Activated T-cell treated with anti-CD3 and anti-CD28 coated beads, Interleukin-2, amount 50 U/mL, for 1 hour (primary cell): ENCODE measurements around the gene SDK1.

Source experiments
- DNase-seq: peaks from one replicate; pipeline ENCODE4 v3.0.0-alpha.2; 2020

The SDK1 gene

DNA sequence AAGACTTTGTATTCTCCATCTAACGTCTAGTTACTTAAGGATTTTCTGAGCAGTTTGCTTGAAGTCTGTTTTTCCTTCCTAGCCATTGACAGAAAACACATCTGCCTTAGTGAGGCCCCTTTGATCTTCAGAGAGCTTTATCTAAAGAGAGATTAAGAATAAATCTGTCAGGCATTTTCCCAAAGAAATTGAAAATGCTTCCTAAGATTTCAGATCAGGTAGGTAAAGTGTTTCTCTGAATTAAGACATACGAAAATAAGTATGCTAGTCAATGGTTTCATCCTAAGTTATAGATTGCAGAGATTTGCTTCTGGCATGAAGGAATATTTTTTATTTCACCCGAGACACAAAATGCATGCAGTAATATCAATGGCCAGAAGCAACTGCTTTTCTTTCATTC is 168.6 kb downstream of the SDK1 start:
- DNase-seq, result no peak

DNA sequence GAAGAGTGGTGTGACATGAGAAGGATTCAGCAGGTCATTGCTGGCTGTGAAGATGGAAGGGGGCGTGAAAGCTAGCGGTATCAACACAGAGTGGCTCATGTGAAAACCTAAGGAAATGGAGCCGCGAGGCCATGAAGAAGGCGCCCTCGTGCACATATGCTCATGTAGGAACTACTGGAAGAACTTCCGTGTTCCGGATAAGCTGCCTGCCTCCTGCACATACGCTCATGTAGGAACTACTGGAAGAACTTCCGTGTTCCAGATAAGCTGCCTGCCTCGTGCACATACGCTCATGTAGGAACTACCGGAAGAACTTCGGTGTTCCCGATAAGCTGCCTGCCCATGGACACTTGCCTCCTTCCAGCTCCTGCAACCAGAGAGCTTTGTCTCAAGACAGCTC is 179.1 kb downstream of the SDK1 start:
- DNase-seq, result no peak

DNA sequence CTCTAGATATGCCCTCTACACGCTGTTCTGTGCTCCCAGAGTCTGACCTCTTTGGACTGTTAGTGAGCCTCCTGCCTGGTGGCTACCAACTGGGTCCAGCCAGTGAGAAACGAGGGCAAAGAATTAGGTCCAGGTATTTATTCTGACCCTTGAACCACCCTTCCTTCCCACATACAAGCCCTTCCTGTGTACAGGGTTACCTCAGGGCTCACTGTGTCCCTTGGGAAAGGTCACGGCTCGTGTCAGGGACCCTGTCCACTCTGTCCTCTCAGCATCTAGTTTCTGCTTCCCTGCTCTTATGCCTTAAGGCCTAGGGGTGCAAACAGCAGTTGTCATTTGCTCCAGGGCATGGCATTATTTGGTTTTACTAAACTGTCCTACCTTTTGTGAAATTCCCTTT is 180.4 kb downstream of the SDK1 start:
- DNase-seq, result no peak

DNA sequence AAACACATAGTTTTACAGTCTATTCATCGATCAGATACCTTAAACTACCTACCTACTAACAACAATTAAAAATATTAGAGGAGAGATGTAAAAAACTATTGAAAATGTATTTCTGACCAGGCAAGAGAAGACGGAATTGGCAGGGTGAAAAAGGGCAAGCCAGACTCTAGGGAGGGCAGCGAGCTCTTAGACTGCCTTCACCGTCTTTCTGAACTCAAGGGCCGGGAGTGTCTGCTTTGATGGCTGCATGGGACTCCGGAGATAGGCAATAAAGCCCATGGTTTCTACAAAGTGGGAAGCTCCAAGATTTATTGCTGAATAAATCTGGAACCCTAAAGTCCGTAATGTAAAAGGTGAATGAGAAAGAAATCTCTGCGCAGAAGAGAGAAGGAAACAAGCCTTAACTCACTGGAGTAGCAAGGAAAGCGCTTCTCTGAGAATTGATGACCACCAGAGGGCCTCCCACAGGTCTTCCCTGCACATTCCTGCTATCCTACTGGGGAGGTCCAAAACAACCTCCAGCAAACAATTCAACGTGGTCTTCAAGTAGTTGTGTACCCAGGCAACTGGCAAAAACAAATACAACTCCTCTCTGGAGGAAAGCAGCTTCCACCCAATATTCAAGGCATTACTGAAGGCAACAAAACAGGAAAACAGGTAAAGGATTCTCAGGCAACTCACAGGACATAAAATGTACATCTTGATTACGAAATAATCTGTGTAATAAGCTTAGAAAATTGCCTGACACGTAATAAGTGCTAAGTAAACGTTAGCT is 181.3 kb downstream of the SDK1 start:
- no peak for DNase-seq

DNA sequence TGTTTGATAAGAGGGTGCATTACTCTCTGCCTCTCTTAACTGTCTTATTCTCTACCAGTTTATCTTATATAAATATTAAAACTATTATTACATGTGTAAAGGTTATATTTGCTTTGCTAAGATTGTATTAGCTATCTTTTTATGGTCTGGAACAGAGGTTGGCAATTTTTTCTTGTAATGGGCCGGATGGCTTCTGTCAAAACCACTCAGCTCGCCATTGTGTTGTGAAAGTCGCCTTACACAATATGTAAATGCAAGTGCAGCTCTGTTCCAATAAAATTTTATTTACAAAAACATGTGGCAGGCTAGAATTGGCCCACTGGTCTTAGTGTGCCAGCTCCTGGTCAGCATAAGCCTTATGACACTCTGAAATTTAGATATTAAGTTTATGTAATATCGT is 185.8 kb downstream of the SDK1 start:
- no peak for DNase-seq

DNA sequence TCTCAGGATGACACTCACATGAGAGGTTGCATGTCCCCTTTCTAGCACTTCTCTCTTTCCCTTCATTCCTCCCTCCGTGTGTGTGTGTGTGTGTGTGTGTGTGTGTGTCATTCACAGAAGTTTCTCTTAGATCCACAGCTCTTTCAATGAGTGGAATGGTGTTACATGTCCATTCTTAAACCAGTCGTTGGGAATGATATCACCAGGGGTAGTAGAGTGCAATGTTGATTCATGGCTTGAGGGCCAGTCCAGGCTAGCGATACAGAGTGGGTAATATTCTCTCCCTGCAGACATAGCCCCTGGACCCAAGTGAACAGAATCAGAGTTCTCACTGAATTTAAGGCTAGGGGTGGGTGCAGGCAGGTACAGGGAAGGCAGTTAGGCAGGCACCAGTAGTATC is 187.8 kb downstream of the SDK1 start:
- DNase-seq, result no peak

DNA sequence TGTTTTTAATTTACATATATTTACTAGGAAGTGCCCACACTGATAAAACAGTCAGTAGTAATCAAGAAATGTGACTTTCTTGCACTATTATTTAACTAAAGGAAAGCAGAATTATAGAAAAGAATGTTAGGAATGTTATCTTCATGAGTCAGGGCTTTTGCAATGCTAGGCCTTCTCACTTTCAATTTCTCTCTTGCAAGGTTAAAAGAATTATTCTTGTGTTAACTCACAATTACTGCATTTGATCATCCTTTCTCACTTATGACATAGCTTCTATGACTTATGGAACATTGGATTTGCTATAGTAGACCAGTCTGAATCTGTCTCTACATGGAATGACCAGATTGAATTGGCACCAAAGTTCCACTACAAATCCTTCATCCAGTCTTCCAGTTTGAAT is 192.4 kb downstream of the SDK1 start:
- DNase-seq, result no peak

DNA sequence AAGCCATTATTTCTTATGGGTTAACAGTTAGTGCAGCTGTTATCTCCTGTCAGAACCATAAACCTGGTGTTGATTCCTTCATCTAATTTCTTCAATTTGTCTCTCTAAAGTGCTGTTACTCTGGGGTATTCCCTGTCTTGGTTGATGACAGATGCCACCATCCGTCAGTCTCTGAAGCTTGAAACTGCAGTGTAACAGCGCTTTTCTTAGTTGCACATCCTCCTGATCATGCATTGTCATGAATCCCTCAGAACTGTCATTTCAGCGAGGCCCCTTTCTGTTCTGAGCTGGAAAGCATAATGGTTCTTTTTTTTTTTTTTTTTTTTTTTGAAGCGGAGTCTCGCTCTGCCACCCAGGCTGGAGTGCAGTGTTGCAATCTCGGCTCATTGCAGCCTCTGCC is 193.9 kb downstream of the SDK1 start:
- no peak for DNase-seq

DNA sequence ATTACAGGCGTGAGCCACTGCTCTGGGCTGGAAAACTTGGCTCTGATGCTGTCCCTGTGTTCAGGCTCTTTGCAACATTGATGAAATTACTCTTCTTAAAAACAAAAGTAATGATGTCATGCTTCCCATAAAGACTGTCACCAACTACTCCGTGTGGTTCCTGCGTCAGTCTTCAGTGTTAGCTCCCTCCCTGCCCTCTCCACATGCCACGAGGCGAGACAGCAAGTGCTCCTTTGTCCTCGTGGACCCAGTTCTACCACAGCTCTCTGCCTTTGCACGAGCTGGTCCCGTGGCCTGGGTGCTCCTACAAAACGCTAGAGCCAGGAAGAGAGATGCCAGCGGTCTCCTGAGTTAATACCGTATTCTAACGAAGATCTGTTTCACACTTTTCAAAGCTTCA is 194.5 kb downstream of the SDK1 start:
- no peak for DNase-seq

DNA sequence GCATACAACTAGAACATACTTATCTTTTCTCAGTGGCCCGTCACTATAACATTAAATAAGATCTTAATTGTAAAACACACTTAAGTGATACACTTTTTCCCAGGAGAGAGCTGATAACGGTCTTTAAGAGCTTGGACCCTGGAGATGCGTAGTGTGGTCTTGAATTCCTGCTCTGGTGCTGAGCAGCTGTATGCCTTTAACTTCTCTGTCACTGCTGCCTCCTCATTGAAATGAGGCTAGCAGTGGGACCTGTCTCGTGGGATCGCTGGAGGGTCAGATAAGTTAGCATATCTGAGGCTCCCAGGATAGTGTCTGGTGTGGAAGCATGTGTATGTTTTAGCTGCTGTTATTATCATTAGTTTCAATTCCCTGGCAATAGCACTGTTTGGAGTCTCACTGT is 194.9 kb downstream of the SDK1 start:
- no peak for DNase-seq

DNA sequence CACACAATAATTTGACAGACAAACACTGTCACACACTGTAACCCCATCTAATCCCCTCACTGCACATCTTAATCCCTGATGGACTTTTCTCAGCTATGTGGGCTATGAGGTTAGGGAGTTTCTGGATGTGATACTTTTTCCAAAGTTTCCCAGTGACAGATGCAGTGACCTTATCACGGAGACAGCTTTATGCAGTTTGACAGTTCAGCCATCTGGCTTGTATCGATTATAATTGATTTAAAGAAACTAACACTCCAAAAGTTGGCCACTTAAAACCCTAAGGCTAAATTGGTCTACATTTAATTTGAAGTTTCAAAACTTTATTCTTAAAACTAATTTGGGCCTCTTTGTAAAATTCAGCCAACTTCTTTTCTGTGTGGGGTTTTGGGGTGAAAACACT is 196.7 kb downstream of the SDK1 start:
- DNase-seq, result no peak

DNA sequence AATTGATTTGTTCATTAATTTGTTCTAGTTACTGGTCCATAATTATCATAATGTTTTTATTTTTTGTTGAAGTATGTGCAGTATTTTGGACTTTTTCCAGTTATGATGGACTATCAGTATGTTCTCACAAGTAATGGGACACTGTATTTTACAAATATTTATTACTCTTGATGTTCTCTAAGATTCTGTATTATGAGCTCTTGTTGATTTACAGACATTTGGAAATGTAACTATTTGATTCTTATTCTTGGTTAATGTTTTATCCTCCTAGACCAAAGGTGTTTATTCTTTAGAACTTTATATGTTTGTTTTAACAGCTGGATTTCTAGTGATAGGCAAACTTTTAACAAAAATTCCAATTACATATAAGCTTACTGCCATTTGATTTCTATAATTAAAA is 200.6 kb downstream of the SDK1 start:
- no peak for DNase-seq

DNA sequence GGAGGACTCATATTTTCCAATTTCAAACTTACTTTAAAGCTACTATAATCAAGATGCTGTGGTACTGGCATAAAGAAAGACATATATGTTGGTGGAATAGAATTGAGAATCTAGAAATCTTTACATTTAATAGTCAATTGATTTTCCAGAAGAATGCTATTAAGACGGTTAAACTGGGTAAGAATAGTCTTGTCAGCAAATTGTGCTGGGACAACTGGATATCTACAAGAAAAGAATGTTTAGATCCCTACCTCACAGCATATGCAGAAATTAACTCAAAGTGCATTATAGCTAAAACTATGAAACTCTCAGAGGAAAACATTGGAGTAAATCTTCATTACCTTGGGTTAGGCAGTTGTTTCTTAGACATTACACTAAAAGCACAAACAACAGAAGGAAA is 203.3 kb downstream of the SDK1 start:
- no peak for DNase-seq

DNA sequence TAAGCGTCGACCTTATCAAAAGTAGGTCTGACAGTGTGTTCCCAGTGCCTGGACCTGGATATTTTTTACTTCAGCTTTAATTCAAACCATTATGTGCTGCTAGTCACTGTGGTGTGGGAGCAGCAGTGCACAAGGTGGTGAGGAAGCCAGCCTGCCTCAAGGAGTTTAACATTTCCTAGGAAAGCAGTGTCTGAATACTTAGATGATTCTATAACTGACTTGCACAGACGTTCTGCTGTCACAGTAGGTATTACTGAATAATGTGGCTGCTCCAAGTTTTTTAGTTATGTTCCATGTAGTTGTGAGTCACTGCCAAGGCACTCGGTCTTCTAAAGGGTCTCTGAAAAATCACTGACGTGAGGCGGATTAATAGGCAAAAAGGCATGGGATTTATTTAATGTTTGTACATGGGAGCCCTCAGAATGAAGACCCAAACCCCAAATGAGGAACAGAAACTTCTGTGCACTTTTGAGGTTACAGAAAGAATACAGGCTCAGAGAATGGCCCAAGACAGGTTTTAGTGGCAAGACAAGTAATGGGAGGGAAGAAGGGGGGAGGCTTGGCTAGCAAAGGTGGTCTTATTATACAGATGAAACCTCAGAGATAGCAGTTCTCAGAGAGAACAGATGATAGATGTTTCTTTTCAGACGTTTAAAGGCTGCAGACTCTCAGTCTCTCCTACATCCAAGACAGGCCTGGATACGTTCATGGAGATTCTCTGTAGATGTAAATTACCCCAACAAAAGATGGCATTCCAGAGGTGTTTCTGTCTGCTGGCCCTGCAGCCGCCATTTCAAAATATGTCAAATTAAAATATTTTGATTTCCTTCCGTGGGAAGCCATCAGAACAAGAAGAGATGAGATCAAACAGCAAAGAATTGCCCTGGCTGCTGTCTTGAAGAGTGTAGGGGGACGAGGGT is 209.3 kb downstream of the SDK1 start:
- DNase-seq, result no peak

DNA sequence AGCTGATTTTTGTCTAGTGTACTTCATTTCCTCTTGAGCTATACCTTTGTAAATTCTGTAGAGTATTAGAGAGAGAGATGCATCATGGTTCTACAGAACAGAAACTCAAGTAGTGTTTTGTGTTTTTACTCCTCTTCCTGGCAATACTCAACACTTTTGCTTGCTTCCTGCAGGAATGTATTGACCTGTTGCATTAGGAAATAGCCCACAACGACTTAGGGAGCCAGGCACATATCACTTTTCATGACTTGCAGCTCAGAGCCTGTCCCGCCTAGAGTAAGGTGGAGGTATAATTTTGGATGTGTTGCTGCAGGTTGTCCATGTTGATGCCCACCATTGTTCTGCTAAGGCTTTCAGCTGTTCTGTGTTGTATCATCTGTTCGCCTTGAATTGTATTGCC is 216.3 kb downstream of the SDK1 start:
- DNase-seq, result no peak

DNA sequence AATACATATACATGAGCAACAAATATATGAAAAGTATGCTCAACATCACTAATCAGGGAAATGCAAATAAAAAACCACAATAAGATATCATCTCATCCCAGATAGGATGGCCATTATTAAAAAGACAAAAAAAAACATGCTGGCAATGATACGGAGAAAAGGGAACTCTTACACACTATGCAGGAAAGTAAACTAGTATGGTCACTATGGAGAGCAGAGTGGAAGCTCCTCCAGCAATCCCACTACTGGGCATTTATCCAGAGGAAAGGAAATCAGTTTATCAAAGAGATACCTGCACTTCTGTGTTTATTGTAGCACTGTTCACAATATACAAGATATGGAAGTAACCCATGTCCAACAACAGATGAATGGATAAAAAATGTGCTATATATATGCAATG is 217.5 kb downstream of the SDK1 start:
- DNase-seq, result no peak

DNA sequence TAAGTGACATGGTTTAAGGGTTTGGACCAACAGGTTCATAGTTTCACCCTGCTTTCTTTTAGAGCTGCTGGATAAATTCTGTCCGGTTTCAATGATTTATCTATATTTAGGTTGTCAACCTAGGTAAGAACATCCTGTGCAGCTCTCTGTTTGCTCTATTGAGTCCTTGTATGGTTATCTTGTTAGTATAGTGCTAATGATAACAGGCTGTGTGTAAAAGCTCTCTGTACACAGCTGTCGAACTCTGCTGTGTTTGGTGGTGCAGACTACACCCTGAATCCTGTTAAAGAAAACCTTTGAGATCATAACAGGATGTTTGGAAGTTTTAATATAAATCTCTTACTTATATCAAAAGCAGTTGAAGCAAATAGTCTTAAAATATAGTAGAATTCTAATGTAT is 219.2 kb downstream of the SDK1 start:
- no peak for DNase-seq

DNA sequence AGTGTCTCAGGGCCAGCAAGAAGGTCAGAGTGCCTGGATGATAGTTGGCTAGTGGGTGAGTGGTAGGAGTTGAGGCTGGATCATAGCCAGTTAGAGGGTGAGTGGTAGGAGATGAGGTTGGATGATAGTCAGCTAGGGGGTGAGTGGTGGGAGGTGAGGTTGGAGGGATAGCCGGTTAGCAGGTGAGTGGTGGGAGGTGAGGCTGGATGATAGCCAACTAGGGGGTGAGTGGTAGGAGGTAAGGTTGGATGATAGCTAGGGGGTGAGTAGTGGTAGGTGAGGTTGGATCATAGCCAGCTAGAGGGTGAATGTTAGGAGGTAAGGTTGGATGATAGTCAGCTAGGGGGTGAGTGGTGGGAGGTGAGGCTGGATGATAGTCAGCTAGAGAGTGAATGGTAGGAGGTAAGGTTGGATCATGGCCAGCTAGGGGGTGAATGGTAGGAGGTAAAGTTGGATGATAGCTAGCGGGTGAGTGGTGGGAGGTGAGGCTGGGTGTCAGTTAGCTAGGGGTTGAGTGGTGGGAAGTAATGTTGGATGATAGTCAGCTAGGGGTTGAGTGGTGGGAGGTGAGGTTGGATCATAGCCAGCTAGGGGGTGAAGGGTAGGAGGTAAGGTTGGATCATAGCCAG is 226.6 kb downstream of the SDK1 start:
- DNase-seq, result no peak

DNA sequence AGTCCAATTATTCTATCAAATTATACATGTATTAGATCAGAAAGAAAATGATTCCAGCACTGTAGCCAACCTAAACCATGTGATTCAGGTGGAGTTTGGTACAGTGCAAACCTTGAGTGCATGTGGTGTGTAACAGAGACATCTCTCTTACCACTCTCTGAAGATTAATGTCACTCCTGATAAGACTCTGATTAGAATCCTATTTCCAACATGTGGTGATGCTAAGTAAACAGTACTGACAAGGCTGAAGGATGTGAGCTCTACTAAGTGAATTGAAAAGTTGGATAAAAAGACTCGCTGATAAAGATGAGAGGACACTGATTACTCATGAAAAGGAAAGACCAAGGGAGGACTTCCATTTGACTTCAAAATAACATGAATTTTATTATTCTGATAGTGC is 232.0 kb downstream of the SDK1 start:
- no peak for DNase-seq

DNA sequence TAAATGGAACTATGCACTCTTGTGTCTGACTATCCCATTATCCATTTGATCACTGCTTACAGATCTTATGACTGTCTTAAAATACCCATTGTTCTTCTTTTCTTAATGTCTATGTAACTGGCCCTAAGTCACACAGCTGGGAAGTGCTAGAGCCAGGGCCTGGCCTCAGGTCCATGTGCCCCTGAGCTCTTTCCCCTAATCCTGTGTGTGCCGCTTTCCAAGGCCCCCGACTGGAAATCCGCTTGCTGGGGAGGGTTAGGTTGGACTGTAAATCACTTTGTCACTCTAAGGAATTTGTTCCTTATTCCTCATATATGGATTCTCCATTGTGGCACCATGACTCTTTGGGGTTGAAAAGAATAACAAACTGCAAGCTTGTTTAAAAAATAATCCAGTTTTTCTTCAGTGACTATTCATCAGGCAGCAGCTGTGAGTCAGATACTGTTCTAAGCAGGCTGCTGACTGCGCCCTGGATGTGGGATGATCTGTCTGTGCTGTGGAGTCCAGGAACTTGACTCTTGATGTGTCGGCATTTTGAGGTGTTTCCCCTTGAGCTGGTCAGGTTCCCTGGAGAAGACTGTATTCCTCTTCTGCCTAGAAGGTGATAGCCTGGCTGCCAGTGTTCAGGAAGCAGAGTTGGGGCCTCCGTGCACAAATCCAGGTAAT is 236.3 kb downstream of the SDK1 start:
- DNase-seq, result no peak

DNA sequence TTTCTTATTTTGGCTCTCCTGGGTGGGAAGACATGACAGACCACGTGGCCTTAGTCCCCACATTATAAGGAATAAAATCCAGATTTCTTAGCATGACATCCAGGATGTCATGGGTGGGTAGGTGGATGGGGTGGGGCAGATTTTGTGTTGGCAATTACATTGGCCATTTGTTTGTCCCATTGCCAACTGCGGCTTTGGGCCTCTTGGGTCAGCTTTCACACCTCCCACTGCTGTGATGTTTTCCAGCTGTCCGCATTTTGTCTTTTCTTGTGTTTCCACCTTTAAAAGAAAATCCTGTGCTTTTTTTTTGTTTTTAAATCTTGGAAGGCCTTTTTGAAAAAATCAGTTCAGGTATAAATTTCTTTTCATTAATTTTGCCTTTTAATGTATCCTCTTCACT is 237.0 kb downstream of the SDK1 start:
- no peak for DNase-seq

DNA sequence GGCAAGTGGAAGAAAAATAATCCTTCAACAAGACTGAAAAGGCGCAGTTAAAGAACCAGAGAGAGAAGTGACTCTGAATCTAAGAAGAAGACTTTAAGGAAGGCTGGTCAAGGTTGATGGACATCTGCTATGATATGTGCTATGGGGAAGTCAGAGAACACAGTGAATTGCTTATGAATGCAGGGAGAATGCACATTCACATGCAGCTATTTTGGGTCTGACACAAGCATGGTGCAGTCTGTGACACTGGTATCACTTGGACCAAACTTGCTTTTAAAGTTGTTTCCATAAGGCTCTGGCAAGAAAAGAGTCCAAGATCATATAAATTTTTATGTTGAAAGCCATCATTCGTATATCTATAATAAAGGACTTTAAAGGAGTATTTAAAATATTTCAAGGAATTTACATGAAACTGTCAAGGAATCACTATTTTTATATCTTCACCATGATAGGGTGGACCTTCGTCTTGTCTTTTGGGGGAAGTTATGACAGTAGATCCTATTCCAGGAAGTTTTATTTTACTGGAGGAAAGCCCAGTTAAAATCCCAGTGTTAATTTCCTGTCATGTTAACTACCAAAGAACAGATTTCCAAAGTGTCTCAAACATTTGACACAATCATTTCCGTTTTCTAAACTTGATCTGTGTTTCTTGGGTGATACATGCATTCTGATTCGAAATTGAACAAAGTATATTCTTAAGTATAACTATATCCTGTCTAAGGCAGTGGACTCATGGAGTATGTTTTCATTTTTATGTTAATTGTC is 239.6 kb downstream of the SDK1 start:
- DNase-seq, result no peak

DNA sequence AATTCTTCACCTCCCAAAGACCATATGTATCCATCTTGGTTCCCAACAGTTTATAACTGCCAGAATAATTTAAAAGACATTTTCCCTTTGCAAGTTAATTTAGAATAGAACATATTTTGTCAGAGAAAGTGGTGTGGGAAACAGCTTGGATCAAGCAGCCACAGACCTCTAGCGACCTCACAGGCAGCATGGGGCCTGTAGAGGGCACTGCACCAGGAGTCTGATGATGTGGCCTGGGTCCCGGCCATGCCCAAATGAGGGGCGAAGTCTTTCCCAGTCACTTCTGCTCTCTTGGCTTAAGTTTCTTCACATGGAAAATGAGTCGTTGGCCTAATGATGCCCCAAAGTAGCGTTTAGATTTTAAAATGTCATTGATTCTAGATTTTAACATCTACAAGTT is 243.2 kb downstream of the SDK1 start:
- DNase-seq, result no peak
